Choroid plexus epithelial cell (primary cell): ENCODE data around the gene ACTBL2.

Experiments used
- DNase-seq: peaks from one replicate; pipeline ENCODE4 v3.0.0-alpha.2; 2010; ENCODE audit warnings: low read depth
- H3K4me3 ChIP-seq: 2 replicates; pipeline ENCODE4 v1.5.1; 2011; ENCODE audit warnings: low read depth, mild to moderate bottlenecking, control low read depth, low read length, moderate library complexity
- CTCF ChIP-seq: conservative IDR thresholded peaks from 2 replicates; pipeline ENCODE4 v1.5.1; 2011; ENCODE audit warnings: low read depth, mild to moderate bottlenecking, control low read depth, inconsistent platforms, low read length, moderate library complexity

ACTBL2 gene

GRCh38 chr5:57513785-57514184, 31.2 kb upstream of the ACTBL2 start:
- H3K4me3 ChIP-seq: no peak overlapping the region
- no peak for DNase-seq
- no peak for TF ChIP-seq CTCF

- DNase-seq: no peak
- no peak for TF ChIP-seq CTCF
- H3K4me3 ChIP-seq: no peak overlapping the region
Observed at GRCh38 chr5:57511321-57511720, 28.7 kb upstream of the ACTBL2 start.

GRCh38 chr5:57509501-57510260, 27.1 kb upstream of the ACTBL2 start:
- TF ChIP-seq CTCF: no peak
- no peak for DNase-seq
- no peak overlapping the region for H3K4me3 ChIP-seq

- no peak overlapping the region for H3K4me3 ChIP-seq
- no peak for DNase-seq
- no peak for TF ChIP-seq CTCF
Observed at GRCh38 chr5:57508211-57508610, 25.6 kb upstream of the ACTBL2 start.

GRCh38 chr5:57505272-57506200, 22.9 kb upstream of the ACTBL2 start:
- no peak for DNase-seq
- no peak overlapping the region for H3K4me3 ChIP-seq
- TF ChIP-seq CTCF: no peak

- H3K4me3 ChIP-seq: no peak overlapping the region
- TF ChIP-seq CTCF: no peak
- DNase-seq: no peak
Observed at GRCh38 chr5:57504357-57504756, 21.7 kb upstream of the ACTBL2 start.
